ENCODE results near the gene KCTD16. TPM values are rescaled to one million over a fixed set of nuclear protein-coding genes. Genes with fewer than 3 reads are reported as not detected.

Gene KCTD16
- total RNA-seq, 2 donors from 2014 or later, result 0.29 to 0.44 TPM

GRCh38 chr5:144194144-144194543, 23.5 kb downstream of the KCTD16 start:
- WGBS, 2 experiments (ENCODE audit: insufficient coverage in 1 of 2, insufficient read length in 1 of 2), result 90 to 100% methylated on average over 1 to 2 of the region's 2 CpGs
- H3K9me3 ChIP-seq (ENCODE audit: control insufficient read depth, low read length), result no peaks in the 10 kb centered on the region
- peaks cover 7% of the 10 kb centered on the region for H3K4me1 ChIP-seq (ENCODE audit: control insufficient read depth, insufficient read depth, low read length)
- H3K9me3 Mint-ChIP-seq, result no peaks in the 10 kb centered on the region
- H3K9ac ChIP-seq (ENCODE audit: extremely low read depth, low read length, poor library complexity, severe bottlenecking), result no peak overlapping the region
- no peaks in the 10 kb centered on the region for H3K36me3 Mint-ChIP-seq (ENCODE audit: low read depth)
- TF ChIP-seq CTCF (conservative IDR thresholded peaks at IDR 0.05), result no peak
- H3K4me3 ChIP-seq (ENCODE audit: low read length), result no peak overlapping the region
- no peaks in the 10 kb centered on the region for H3K27me3 Mint-ChIP-seq (ENCODE audit: insufficient read depth)
- H3K4me1 Mint-ChIP-seq, result peaks cover 8% of the 10 kb centered on the region
- no peak overlapping the region for H3K4me3 Mint-ChIP-seq
- no peaks in the 10 kb centered on the region for H3K36me3 ChIP-seq (ENCODE audit: control insufficient read depth, insufficient read depth, low read length)
- H3K27me3 ChIP-seq (ENCODE audit: control insufficient read depth, insufficient read depth, low read length, poor library complexity, severe bottlenecking), result no peaks in the 10 kb centered on the region
- H3K27ac Mint-ChIP-seq, result no peak overlapping the region
- DNase-seq, result no peak
- H3K27ac ChIP-seq (ENCODE audit: low read depth, low read length), result no peak overlapping the region

GRCh38 chr5:144195448-144195847, 24.8 kb downstream of the KCTD16 start:
- Mint-ChIP-seq H3K27ac (no peak overlapping the region), H3K27me3 (ENCODE audit: insufficient read depth) (no peaks in the 10 kb centered on the region), H3K9me3 (no peaks in the 10 kb centered on the region), H3K36me3 (ENCODE audit: low read depth) (no peaks in the 10 kb centered on the region), H3K4me3 (no peak overlapping the region), H3K4me1 (peaks cover 10% of the 10 kb centered on the region)
- Histone ChIP-seq H3K36me3 (ENCODE audit: control insufficient read depth, insufficient read depth, low read length) (no peaks in the 10 kb centered on the region), H3K27ac (ENCODE audit: low read depth, low read length) (no peak overlapping the region), H3K9me3 (ENCODE audit: control insufficient read depth, low read length) (no peaks in the 10 kb centered on the region), H3K4me1 (ENCODE audit: control insufficient read depth, insufficient read depth, low read length) (peaks cover 7% of the 10 kb centered on the region), H3K9ac (ENCODE audit: extremely low read depth, low read length, poor library complexity, severe bottlenecking) (no peak overlapping the region), H3K27me3 (ENCODE audit: control insufficient read depth, insufficient read depth, low read length, poor library complexity, severe bottlenecking) (no peaks in the 10 kb centered on the region), H3K4me3 (ENCODE audit: low read length) (no peak overlapping the region)
- WGBS, 2 experiments (ENCODE audit: insufficient coverage in 1 of 2, insufficient read length in 1 of 2), result 90 to 100% methylated on average over 2 to 4 of the region's 4 CpGs
- no peak for TF ChIP-seq CTCF (conservative IDR thresholded peaks at IDR 0.05)
- no peak for DNase-seq

GRCh38 chr5:144196612-144197011, 25.9 kb downstream of the KCTD16 start:
- WGBS, 2 experiments (ENCODE audit: insufficient coverage in 1 of 2, insufficient read length in 1 of 2), result 56 to 64% methylated on average over 1 of the region's 1 CpG
- no peak for DNase-seq

More at GRCh38 chr5:144196612-144197011, 25.9 kb downstream of the KCTD16 start:
- no peaks in the 10 kb centered on the region for H3K36me3 ChIP-seq (ENCODE audit: control insufficient read depth, insufficient read depth, low read length)
- peaks cover 10% of the 10 kb centered on the region for H3K4me1 Mint-ChIP-seq
- no peak overlapping the region for H3K27ac ChIP-seq (ENCODE audit: low read depth, low read length)
- H3K36me3 Mint-ChIP-seq (ENCODE audit: low read depth), result no peaks in the 10 kb centered on the region
- no peaks in the 10 kb centered on the region for H3K9me3 Mint-ChIP-seq
- H3K9me3 ChIP-seq (ENCODE audit: control insufficient read depth, low read length), result no peaks in the 10 kb centered on the region
- H3K9ac ChIP-seq (ENCODE audit: extremely low read depth, low read length, poor library complexity, severe bottlenecking), result no peak overlapping the region
- H3K4me3 Mint-ChIP-seq, result no peak overlapping the region
- peak; percentile 55 for TF ChIP-seq CTCF (conservative IDR thresholded peaks at IDR 0.05)
- H3K4me3 ChIP-seq (ENCODE audit: low read length), result no peak overlapping the region
- H3K27me3 ChIP-seq (ENCODE audit: control insufficient read depth, insufficient read depth, low read length, poor library complexity, severe bottlenecking), result no peaks in the 10 kb centered on the region
- no peak overlapping the region for H3K27ac Mint-ChIP-seq
- peaks cover 6% of the 10 kb centered on the region for H3K4me1 ChIP-seq (ENCODE audit: control insufficient read depth, insufficient read depth, low read length)
- H3K27me3 Mint-ChIP-seq (ENCODE audit: insufficient read depth), result no peaks in the 10 kb centered on the region

Data from endodermal cell (in vitro differentiated cells).